ENCODE measurements around the gene DSG4.

DSG4 gene

DNA sequence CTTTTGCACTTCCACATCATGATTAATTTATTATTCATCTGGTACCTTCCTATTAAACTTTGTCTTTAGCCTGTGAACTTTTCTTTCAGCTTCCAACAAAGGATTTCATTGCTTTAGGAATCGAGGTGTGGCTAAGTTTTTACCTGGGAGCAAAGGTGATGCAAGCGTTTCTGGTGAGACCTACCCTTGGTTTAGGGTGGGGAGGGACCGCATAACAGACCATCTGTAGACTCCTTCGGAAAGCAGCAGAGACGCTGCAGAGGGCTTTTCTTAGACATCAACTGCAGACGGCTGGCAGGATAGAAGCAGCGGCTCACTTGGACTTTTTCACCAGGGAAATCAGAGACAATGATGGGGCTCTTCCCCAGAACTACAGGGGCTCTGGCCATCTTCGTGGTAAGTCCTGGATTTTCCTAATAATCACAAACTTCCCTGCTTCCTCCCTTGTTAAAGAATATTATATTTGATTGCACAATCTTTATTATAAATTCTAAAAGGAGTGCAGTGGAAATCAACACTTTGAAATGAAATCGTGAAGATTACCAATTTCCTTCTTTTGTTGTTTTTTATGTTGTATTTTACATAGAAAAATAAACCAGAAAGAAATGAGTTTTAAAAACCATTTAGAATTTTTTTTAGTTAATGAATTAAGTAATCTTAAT lies 71.1 kb downstream of the DSG4 start, which contains the start of gene DSG3:
Gene DSG3 (plus strand): TSS at position 212 of the 662 bp plus-strand sequence. CDS start 137 bp downstream, at position 349.
- DNase-seq = no peak

DNA sequence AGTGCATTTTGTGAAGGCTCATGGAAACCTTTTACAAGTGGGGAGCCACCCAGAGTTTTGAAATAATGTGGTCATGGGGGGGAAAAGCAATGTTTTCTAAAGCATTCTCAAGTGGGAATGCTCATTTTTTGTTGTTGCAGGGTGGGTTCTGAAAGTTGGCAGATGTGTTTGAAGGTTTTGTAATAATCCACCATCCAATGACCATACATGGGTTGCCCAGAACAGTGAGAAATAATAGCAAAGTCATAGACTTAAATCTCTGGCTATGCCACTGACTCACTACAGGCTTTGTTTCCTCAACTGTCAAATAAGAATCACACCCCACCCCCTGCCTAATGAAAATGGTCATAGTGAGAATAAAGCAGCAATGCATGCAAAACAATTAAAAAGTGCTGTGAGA lies 73.8 kb downstream of the DSG4 start:
- DNase-seq = no peak

DNA sequence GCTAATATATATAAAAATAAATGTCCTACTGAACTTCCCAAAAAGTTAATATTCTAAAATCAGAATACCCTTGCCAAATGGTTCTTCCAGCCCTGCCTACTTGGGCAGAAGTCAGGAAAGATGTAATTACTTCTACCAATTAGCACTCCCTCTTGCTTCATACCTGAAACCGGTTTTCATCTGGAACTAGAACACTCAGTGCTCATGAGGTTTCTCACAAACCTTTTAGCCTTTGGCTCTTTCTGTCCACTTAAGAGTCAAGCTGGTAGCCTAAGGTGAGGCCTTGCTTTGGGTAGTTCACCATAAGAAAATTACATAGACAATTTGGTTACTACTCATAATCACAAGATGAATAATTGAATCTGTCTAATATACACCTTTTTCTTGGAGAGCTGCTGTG lies 75.0 kb downstream of the DSG4 start:
- no peak for DNase-seq

DNA sequence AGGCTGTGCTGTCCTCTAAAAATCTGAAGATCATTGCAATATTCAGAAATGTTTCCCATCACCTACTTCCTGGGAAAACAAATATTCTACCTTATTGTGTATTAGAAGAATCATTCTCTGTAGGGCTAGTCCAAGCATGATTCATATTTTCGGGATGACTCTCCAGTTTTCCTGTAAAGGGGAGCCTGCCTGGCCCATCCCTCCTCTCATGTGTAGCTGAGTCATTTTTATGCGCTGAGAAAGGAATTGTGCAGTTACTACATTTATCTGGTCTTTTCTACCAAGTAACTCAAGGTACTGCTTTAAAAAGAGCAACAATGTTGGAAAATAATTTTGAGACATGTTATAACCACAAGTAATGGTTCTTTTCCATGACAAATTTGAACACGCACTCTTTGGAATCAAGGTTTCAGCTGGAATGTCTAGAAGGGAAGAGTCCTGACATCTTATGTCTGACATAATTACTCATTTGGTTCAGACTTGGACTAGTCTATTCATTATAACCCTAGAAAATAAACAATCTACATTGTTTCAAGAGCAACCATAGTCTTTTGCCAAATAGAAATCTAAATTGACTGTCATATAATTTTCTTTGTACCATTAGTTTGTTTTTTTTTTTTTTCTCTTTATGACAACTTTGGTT lies 77.6 kb downstream of the DSG4 start:
- DNase-seq = no peak
